Gastroesophageal sphincter (tissue), 4 donors: ENCODE results near the gene DNASE2. TPM values are rescaled to one million over a fixed set of nuclear protein-coding genes. Genes with fewer than 3 reads are reported as not detected.

Source experiments
- ATAC-seq: fragments of 150-250 bp; one replicate; pipeline ENCODE4 v1.9.1; 2016; ENCODE audit warnings: mild to moderate bottlenecking, moderate library complexity
- H3K27ac ChIP-seq, 4 donors: fragments of 200-600 bp; sonication (generic) in 3 of 4; 1 replicate in 3 of 4; 2 replicates in 1 of 4; pipeline ENCODE4 v1.5.1; 2016 to 2019
- H3K27me3 ChIP-seq: fragments of 200-600 bp; sonication (generic); one replicate; pipeline ENCODE4 v1.5.1; 2019
- H3K36me3 ChIP-seq, 2 donors: fragments of 200-600 bp; sonication (generic); one replicate each; pipeline ENCODE4 v1.5.1; 2019; ENCODE audit warnings: control low read depth in 1 of 2
- H3K4me1 ChIP-seq, 3 donors: fragments of 200-600 bp; sonication (generic); 1 replicate in 2 of 3; 2 replicates in 1 of 3; pipeline ENCODE4 v1.5.1; 2016 to 2019; ENCODE audit warnings: control low read depth in 2 of 3
- H3K4me3 ChIP-seq, 2 donors: fragments of 200-600 bp; sonication (generic); one replicate each; pipeline ENCODE4 v1.5.1; 2019; ENCODE audit warnings: mild to moderate bottlenecking in 1 of 2, moderate library complexity in 1 of 2
- H3K9me3 ChIP-seq, 3 donors: fragments of 200-600 bp; sonication (generic); one replicate each; pipeline ENCODE4 v1.5.1; 2017 to 2019; ENCODE audit warnings: control low read depth in 2 of 3
- CTCF ChIP-seq, 4 experiments: fragments of 200-600 bp in 2 of 4; fragments of 450-650 bp in 2 of 4; sonication (generic) in 1 of 4; IDR thresholded peaks; one replicate each; pipeline ENCODE4 v1.5.1; 2017 to 2019; ENCODE audit warnings: antibody characterized with exemption in 4 of 4, mild to moderate bottlenecking in 2 of 4, moderate library complexity in 2 of 4
- EP300 ChIP-seq: sonication (generic); formaldehyde crosslinking; IDR thresholded peaks from one replicate; pipeline ENCODE4 v1.6.1; 2017; ENCODE audit warnings: antibody characterized with exemption, mild to moderate bottlenecking
- POLR2A ChIP-seq, 2 donors: fragments of 450-650 bp; IDR thresholded peaks; one replicate each; pipeline ENCODE4 v1.6.1; 2017; ENCODE audit warnings: antibody characterized with exemption in 2 of 2, mild to moderate bottlenecking in 2 of 2, moderate library complexity in 1 of 2
- POLR2AphosphoS5 ChIP-seq: sonication (generic); formaldehyde crosslinking; IDR thresholded peaks from one replicate; pipeline ENCODE4 v1.6.1; 2017; ENCODE audit warnings: antibody characterized with exemption
- WGBS, 2 donors: methylation state at CpG; one replicate each; pipeline ENCODE4 v1.1.5; 2018; ENCODE audit warnings: low coverage in 1 of 2; 5-methylcytosine and 5-hydroxymethylcytosine counted together
- total RNA-seq, 4 donors: library from RNA; depleted of rRNA; stranded (reverse); fragments of >200 nt; gene quantifications; one replicate each; pipeline ENCODE4 v1.1.0, GENCODE V29; 2016

The DNASE2 gene
- total RNA-seq, 4 donors from 2014 or later = 22.3 to 37.1 (median 32.9) TPM

- Histone ChIP-seq H3K27ac (no peak overlapping the region), H3K4me3 (peak overlapping the region; percentile 4 to 44), H3K36me3 (no peaks in the 10 kb centered on the region), H3K4me1 (peaks cover 0 to 13% (median 5%) of the 10 kb centered on the region in 3 donors), H3K9me3 (no peaks in the 10 kb centered on the region), H3K27me3 (peaks cover 33% of the 10 kb centered on the region)
- ATAC-seq = peak; percentile 40
- 7 to 43% methylated on average over 6 to 15 of the region's 51 CpGs for WGBS, 2 donors
- TF ChIP-seq POLR2AphosphoS5 (no peak), CTCF (IDR thresholded peaks at IDR 0.05) (no peak), EP300 (no peak), POLR2A (IDR thresholded peaks at IDR 0.05) (no peak)
These were observed 13.8 kb downstream of the DNASE2 start for GRCh38 chr19:12867120-12868099.

- H3K9me3 ChIP-seq = no peaks in the 10 kb centered on the region
- no peak overlapping the region for H3K27ac ChIP-seq
- H3K27me3 ChIP-seq = peaks cover 33% of the 10 kb centered on the region
- TF ChIP-seq POLR2AphosphoS5 = no peak
- TF ChIP-seq CTCF (IDR thresholded peaks at IDR 0.05) = no peak
- TF ChIP-seq EP300 = no peak
- no peak for TF ChIP-seq POLR2A (IDR thresholded peaks at IDR 0.05)
- H3K4me1 ChIP-seq = peaks cover 0 to 13% (median 5%) of the 10 kb centered on the region in 3 donors
- 75 to 83% methylated on average over 14 of the region's 29 CpGs for WGBS, 2 donors
- ATAC-seq = no peak
- H3K4me3 ChIP-seq = no peak overlapping the region
- H3K36me3 ChIP-seq = no peaks in the 10 kb centered on the region
These were observed 14.7 kb downstream of the DNASE2 start for GRCh38 chr19:12866416-12867119.

GRCh38 chr19:12865746-12866415, 15.4 kb downstream of the DNASE2 start:
- no peak overlapping the region for H3K27ac ChIP-seq
- H3K27me3 ChIP-seq = peaks cover 33% of the 10 kb centered on the region
- no peak for ATAC-seq
- WGBS, 2 donors = 75 to 80% methylated on average over 1 to 7 of the region's 19 CpGs
- no peak overlapping the region for H3K4me3 ChIP-seq
- H3K36me3 ChIP-seq = no peaks in the 10 kb centered on the region
- no peaks in the 10 kb centered on the region for H3K9me3 ChIP-seq
- H3K4me1 ChIP-seq = peaks cover 0 to 13% (median 5%) of the 10 kb centered on the region in 3 donors
- no peak for TF ChIP-seq POLR2AphosphoS5
- no peak for TF ChIP-seq EP300
- TF ChIP-seq CTCF (IDR thresholded peaks at IDR 0.05) = no peak
- TF ChIP-seq POLR2A (IDR thresholded peaks at IDR 0.05) = no peak

GRCh38 chr19:12864721-12865715, 16.2 kb downstream of the DNASE2 start:
- peaks cover 33% of the 10 kb centered on the region for H3K27me3 ChIP-seq
- ATAC-seq = no peak
- H3K9me3 ChIP-seq = no peaks in the 10 kb centered on the region
- no peaks in the 10 kb centered on the region for H3K36me3 ChIP-seq
- no peak overlapping the region for H3K4me3 ChIP-seq
- WGBS, 2 donors = 91% methylated on average over 4 of the region's 34 CpGs; no CpG with 5 or more reads in 1 of the 2 donors
- no peak overlapping the region for H3K27ac ChIP-seq
- TF ChIP-seq POLR2AphosphoS5 = no peak
- TF ChIP-seq CTCF (IDR thresholded peaks at IDR 0.05) = no peak
- no peak for TF ChIP-seq EP300
- no peak for TF ChIP-seq POLR2A (IDR thresholded peaks at IDR 0.05)
- H3K4me1 ChIP-seq = peaks cover 0 to 13% (median 5%) of the 10 kb centered on the region in 3 donors
